AG04449 (cell line): ENCODE results near the gene MYO1F.
A peak's percentile ranks its signal among the peaks of the same experiment; 100 is the strongest.

Experiments
- CTCF ChIA-PET: fragments of 350-600 bp; formaldehyde crosslinking; extraction: SDS; loops from one replicate; lab custom pipeline; 2021; ENCODE audit warnings: antibody characterized with exemption; lab: Yijun Ruan, JAX
- POLR2A ChIA-PET: fragments of 400-600, 350-600 bp; formaldehyde crosslinking; extraction: SDS; loops from one replicate; lab custom pipeline; 2020; ENCODE audit warnings: antibody characterized with exemption, inconsistent platforms; lab: Yijun Ruan, JAX
- DNase-seq: peaks from one replicate; pipeline ENCODE4 v3.0.0-alpha.2; 2010; ENCODE audit warnings: low read depth, low spot score
- H3K4me3 ChIP-seq: 2 replicates; pipeline ENCODE4 v1.5.1; 2011; ENCODE audit warnings: low read depth, mild to moderate bottlenecking, control low read depth, low read length
- CTCF ChIP-seq: IDR thresholded peaks from one replicate; pipeline ENCODE4 v1.5.1; 2011; ENCODE audit warnings: mild to moderate bottlenecking, moderate library complexity, low read length, control low read depth, inconsistent platforms; ENCODE audit not compliant: insufficient read depth; ENCODE audit errors: missing control alignments

The MYO1F gene

GRCh38 chr19:8506402-8506957 lies 70.8 kb downstream of the MYO1F start:
- DNase-seq = no peak
- peak overlapping the region; percentile 64 for H3K4me3 ChIP-seq
- ChIA-PET POLR2A (interaction anchor here (0.6 to 1.1 kb wide), 2 partner anchors 8 to 141 kb away, joined by 3 read pairs; partner anchors contain the start of gene ZNF414), CTCF (interaction anchor here (0.8 to 8.4 kb wide), 28 partner anchors 8 to 240 kb away, joined by 3 to 86 read pairs (median 4); partner anchors contain the start of genes MARCHF2 and ZNF414)
- no peak for TF ChIP-seq CTCF

- no peak for DNase-seq
- POLR2A ChIA-PET = interaction anchor here (1.1 kb wide), 1 partner anchor 8 kb away, joined by 3 read pairs; the partner anchor contains the start of gene ZNF414
- CTCF ChIA-PET = interaction anchor here (0.6 to 8.4 kb wide), 37 partner anchors 8 to 239 kb away, joined by 3 to 86 read pairs (median 4); partner anchors contain the start of genes MARCHF2, MYO1F and ZNF414
Observed at GRCh38 chr19:8505680-8506401, 71.4 kb downstream of the MYO1F start.

GRCh38 chr19:8504919-8505318 lies 72.3 kb downstream of the MYO1F start:
- TF ChIP-seq CTCF = no peak
- ChIA-PET POLR2A (no interaction called here), CTCF (interaction anchor here (0.6 to 8.4 kb wide), 20 partner anchors 9 to 238 kb away, joined by 3 to 86 read pairs (median 5); partner anchors contain the start of genes MARCHF2 and MYO1F)
- no peak overlapping the region for H3K4me3 ChIP-seq
- DNase-seq = no peak

More at GRCh38 chr19:8505680-8506401, 71.4 kb downstream of the MYO1F start:
- H3K4me3 ChIP-seq = peak overlapping the region; percentile 64
- TF ChIP-seq CTCF = peak; percentile 87

- DNase-seq = no peak
- TF ChIP-seq CTCF = no peak
- ChIA-PET POLR2A (no interaction called here), CTCF (interaction anchor here (0.6 to 8.4 kb wide), 6 partner anchors 9 to 156 kb away, joined by 3 to 86 read pairs (median 7); no protein-coding TSS in a partner anchor)
- H3K4me3 ChIP-seq = no peak overlapping the region
Observed at GRCh38 chr19:8504171-8504570, 73.1 kb downstream of the MYO1F start.

- no peak for TF ChIP-seq CTCF
- CTCF ChIA-PET = interaction anchor here (1.0 to 8.4 kb wide), 4 partner anchors 14 to 150 kb away, joined by 3 to 86 read pairs (median 4); no protein-coding TSS in a partner anchor
- no peak overlapping the region for H3K4me3 ChIP-seq
- POLR2A ChIA-PET = no interaction called here
- no peak for DNase-seq
Observed at GRCh38 chr19:8503510-8503909, 73.7 kb downstream of the MYO1F start.

- CTCF ChIA-PET = no interaction called here
- no peak for TF ChIP-seq CTCF
- POLR2A ChIA-PET = no interaction called here
- no peak overlapping the region for H3K4me3 ChIP-seq
- no peak for DNase-seq
Observed at GRCh38 chr19:8501981-8502380, 75.3 kb downstream of the MYO1F start.
